Measurements from ENCODE around the gene LIPN. TPM values are rescaled to one million over a fixed set of nuclear protein-coding genes. Genes with fewer than 3 reads are reported as not detected.

The LIPN gene
- total RNA-seq, 4 donors from 2014 or later: not detected

- DNase-seq (no peak), ATAC-seq (no peak)
- TF ChIP-seq POLR2A (IDR thresholded peaks at IDR 0.05) (no peak), CTCF (IDR thresholded peaks at IDR 0.05 in 4 of 5, conservative IDR thresholded peaks at IDR 0.05 in 1 of 5) (no peak)
- H3K4me3 ChIP-seq: no peak overlapping the region
- intact Hi-C loops (cut with DNase I; ENCODE audit: low total_unique reads): no loop called here
- H3K9me3 ChIP-seq: no peaks in the 10 kb centered on the region
- H3K27ac ChIP-seq: no peak overlapping the region
- no peaks in the 10 kb centered on the region for H3K27me3 ChIP-seq
- H3K4me1 ChIP-seq: no peaks in the 10 kb centered on the region
- in situ Hi-C loops (cut with MboI; ENCODE audit: low sequenced_read_pairs in 4 of 4): no loop called here
- H3K36me3 ChIP-seq: no peaks in the 10 kb centered on the region
Measured at GRCh38 chr10:88787463-88787862, 27.6 kb downstream of the LIPN start.

GRCh38 chr10:88788924-88789323 is 29.1 kb downstream of the LIPN start:
- no peak overlapping the region for H3K27ac ChIP-seq
- H3K36me3 ChIP-seq: no peaks in the 10 kb centered on the region
- H3K4me1 ChIP-seq: no peaks in the 10 kb centered on the region
- H3K9me3 ChIP-seq: no peaks in the 10 kb centered on the region
- DNase-seq (no peak), ATAC-seq (no peak)
- no peak for TF ChIP-seq POLR2A (IDR thresholded peaks at IDR 0.05)
- in situ Hi-C loops (cut with MboI; ENCODE audit: low sequenced_read_pairs in 4 of 4) (no loop called here), intact Hi-C loops (cut with DNase I; ENCODE audit: low total_unique reads) (no loop called here)
- no peaks in the 10 kb centered on the region for H3K27me3 ChIP-seq
- H3K4me3 ChIP-seq: no peak overlapping the region

GRCh38 chr10:88791924-88792323 is 32.1 kb downstream of the LIPN start:
- no peak overlapping the region for H3K4me3 ChIP-seq
- TF ChIP-seq POLR2A (IDR thresholded peaks at IDR 0.05): no peak
- TF ChIP-seq CTCF (IDR thresholded peaks at IDR 0.05 in 4 of 5, conservative IDR thresholded peaks at IDR 0.05 in 1 of 5): peak in 1 of 5 experiments; percentile 30
- H3K36me3 ChIP-seq: no peaks in the 10 kb centered on the region
- in situ Hi-C loops (cut with MboI; ENCODE audit: low sequenced_read_pairs in 4 of 4): no loop called here
- intact Hi-C loops (cut with DNase I; ENCODE audit: low total_unique reads): no loop called here
- DNase-seq: no peak
- ATAC-seq: no peak
- H3K27ac ChIP-seq: no peak overlapping the region
- no peaks in the 10 kb centered on the region for H3K4me1 ChIP-seq
- no peaks in the 10 kb centered on the region for H3K9me3 ChIP-seq
- no peaks in the 10 kb centered on the region for H3K27me3 ChIP-seq

- TF ChIP-seq POLR2A (IDR thresholded peaks at IDR 0.05) (no peak), CTCF (IDR thresholded peaks at IDR 0.05 in 4 of 5, conservative IDR thresholded peaks at IDR 0.05 in 1 of 5) (no peak)
- no peaks in the 10 kb centered on the region for H3K4me1 ChIP-seq
- no peaks in the 10 kb centered on the region for H3K9me3 ChIP-seq
- in situ Hi-C loops (cut with MboI; ENCODE audit: low sequenced_read_pairs in 4 of 4) (no loop called here), intact Hi-C loops (cut with DNase I; ENCODE audit: low total_unique reads) (no loop called here)
- no peak overlapping the region for H3K27ac ChIP-seq
- no peak overlapping the region for H3K4me3 ChIP-seq
- H3K27me3 ChIP-seq: no peaks in the 10 kb centered on the region
- DNase-seq (peak; percentile 2 to 21), ATAC-seq (no peak)
- H3K36me3 ChIP-seq: no peaks in the 10 kb centered on the region
Measured at GRCh38 chr10:88792661-88793060, 32.8 kb downstream of the LIPN start.

- ATAC-seq (no peak), DNase-seq (no peak)
- Histone ChIP-seq H3K4me3 (no peak overlapping the region), H3K9me3 (no peaks in the 10 kb centered on the region), H3K27ac (no peak overlapping the region), H3K4me1 (no peaks in the 10 kb centered on the region), H3K36me3 (no peaks in the 10 kb centered on the region), H3K27me3 (no peaks in the 10 kb centered on the region)
- in situ Hi-C loops (cut with MboI; ENCODE audit: low sequenced_read_pairs in 4 of 4): no loop called here
- no peak for TF ChIP-seq POLR2A (IDR thresholded peaks at IDR 0.05)
- TF ChIP-seq CTCF (IDR thresholded peaks at IDR 0.05 in 4 of 5, conservative IDR thresholded peaks at IDR 0.05 in 1 of 5): no peak
- intact Hi-C loops (cut with DNase I; ENCODE audit: low total_unique reads): no loop called here
Measured at GRCh38 chr10:88793712-88794299, 34.0 kb downstream of the LIPN start.

Data from gastrocnemius medialis (tissue), 4 donors.